ENCODE results near the gene MANEA. TPM values are rescaled to one million over a fixed set of nuclear protein-coding genes. Genes with fewer than 3 reads are reported as not detected.

MANEA gene
- total and polyA plus RNA-seq, 10 of the 15 experiments (the other 5 are each of a cell fraction or from before 2014, with no cell fraction given), result 5.8 to 19.5 (median 12.5) TPM

DNA sequence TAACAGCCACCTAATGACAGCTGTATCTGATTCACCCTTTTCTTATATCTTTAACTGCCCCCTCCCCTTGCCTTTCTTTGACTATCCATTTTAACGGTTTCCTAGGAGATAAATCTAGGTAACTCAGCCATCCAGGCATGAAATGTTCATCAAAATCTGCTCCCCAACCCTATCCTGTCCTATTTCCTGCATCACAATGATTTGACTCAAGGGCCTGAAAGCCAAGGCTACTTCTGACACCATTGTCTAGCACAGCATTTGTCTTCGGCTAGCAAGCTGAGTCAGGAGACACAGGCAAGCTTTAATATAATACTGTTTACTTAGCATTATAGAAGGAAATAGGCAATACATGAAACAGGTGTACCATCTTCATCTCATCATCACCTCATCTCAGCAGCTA is 31.6 kb upstream of the MANEA start:
- ChIA-PET RAD21 (ENCODE audit: unreplicated experiment) (no interaction called here), POLR2A (no interaction called here), CTCF (no interaction called here), SMC1A (ENCODE audit: uncharacterized antibody, unreplicated experiment) (no interaction called here)
- H3K4me2 ChIP-seq (ENCODE audit: control insufficient read depth, insufficient read depth), result no peak overlapping the region
- BruUV-seq (replicated peaks), result no TSS peak
- no peak for DNase-seq (ENCODE audit: low read depth, low spot score)
- no peak overlapping the region for H3K9ac ChIP-seq (ENCODE audit: control insufficient read depth, insufficient read depth, low read length)
- H2AFZ ChIP-seq (ENCODE audit: control insufficient read depth, low read depth, low read length), result no peak overlapping the region
- H4K20me1 ChIP-seq (ENCODE audit: control insufficient read depth, insufficient read depth), result no peaks in the 10 kb centered on the region
- no peak overlapping the region for H3K4me3 ChIP-seq
- ATAC-seq, result no peak
- no peaks in the 10 kb centered on the region for H3K36me3 ChIP-seq (ENCODE audit: control insufficient read depth in 2 of 2, insufficient read depth in 2 of 2, low read length in 1 of 2)
- 40% methylated on average over 2 of the region's 2 CpGs for WGBS (ENCODE audit: insufficient coverage, insufficient replicate concordance, low lambda C conversion rate, missing lambda C conversion rate)
- in situ Hi-C loops (cut with MboI) (no loop called here), intact Hi-C loops (cut with micrococcal nuclease; ENCODE audit: unreplicated experiment) (no loop called here)
- H3K9me3 ChIP-seq (replicated peaks; ENCODE audit: control insufficient read depth, insufficient read depth, low read length), result no peaks in the 10 kb centered on the region
- no peak overlapping the region for H3K27ac ChIP-seq (ENCODE audit: control insufficient read depth, insufficient read depth)
- no peaks in the 10 kb centered on the region; a peak in 1 of 4 replicates for H3K27me3 ChIP-seq (replicated peaks in 1 of 2; ENCODE audit: control insufficient read depth in 2 of 2, insufficient read depth in 2 of 2, low read length in 1 of 2)
- no peaks in the 10 kb centered on the region for H3K4me1 ChIP-seq (ENCODE audit: control insufficient read depth, insufficient read depth, low read length)
- no peak for FAIRE-seq
- no peaks in the 10 kb centered on the region for H3K79me2 ChIP-seq (ENCODE audit: control insufficient read depth, insufficient read depth, low read length)
- TF ChIP-seq FOXM1 (IDR thresholded peaks at IDR 0.05; ENCODE audit: low read depth, low read length) (no peak), POLR2AphosphoS5 (IDR thresholded peaks at IDR 0.05; ENCODE audit: low read length) (no peak), JUND (IDR thresholded peaks at IDR 0.05; ENCODE audit: low read depth, low read length) (no peak), CREB1 (IDR thresholded peaks at IDR 0.05; ENCODE audit: low read depth) (no peak), GATAD2B (conservative IDR thresholded peaks at IDR 0.05; ENCODE audit: low read depth) (no peak), ZBED1 (IDR thresholded peaks at IDR 0.05; ENCODE audit: borderline replicate concordance) (no peak), SREBF2 (IDR thresholded peaks at IDR 0.05; ENCODE audit: low read length) (no peak), SRF (IDR thresholded peaks at IDR 0.05; ENCODE audit: low read depth in 2 of 2, low read length in 2 of 2) (no peak), CBX3 (IDR thresholded peaks at IDR 0.05; ENCODE audit: borderline replicate concordance, low read depth) (no peak), DPF2 (IDR thresholded peaks at IDR 0.05) (no peak), FOXK2 (IDR thresholded peaks at IDR 0.05) (no peak), SMAD1 (IDR thresholded peaks at IDR 0.05; ENCODE audit: low read depth, partially characterized antibody) (no peak), HCFC1 (IDR thresholded peaks at IDR 0.05; ENCODE audit: low read length) (no peak), SMARCA5 (IDR thresholded peaks at IDR 0.05) (no peak)
- TF ChIP-seq, protein P1, sequence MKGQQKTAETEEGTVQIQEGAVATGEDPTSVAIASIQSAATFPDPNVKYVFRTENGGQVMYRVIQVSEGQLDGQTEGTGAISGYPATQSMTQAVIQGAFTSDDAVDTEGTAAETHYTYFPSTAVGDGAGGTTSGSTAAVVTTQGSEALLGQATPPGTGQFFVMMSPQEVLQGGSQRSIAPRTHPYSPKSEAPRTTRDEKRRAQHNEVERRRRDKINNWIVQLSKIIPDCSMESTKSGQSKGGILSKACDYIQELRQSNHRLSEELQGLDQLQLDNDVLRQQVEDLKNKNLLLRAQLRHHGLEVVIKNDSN (IDR thresholded peaks at IDR 0.05; ENCODE audit: borderline replicate concordance, extremely low read length, insufficient read depth, low read depth, low read length), result no peak
- TF ChIP-seq, protein P2, sequence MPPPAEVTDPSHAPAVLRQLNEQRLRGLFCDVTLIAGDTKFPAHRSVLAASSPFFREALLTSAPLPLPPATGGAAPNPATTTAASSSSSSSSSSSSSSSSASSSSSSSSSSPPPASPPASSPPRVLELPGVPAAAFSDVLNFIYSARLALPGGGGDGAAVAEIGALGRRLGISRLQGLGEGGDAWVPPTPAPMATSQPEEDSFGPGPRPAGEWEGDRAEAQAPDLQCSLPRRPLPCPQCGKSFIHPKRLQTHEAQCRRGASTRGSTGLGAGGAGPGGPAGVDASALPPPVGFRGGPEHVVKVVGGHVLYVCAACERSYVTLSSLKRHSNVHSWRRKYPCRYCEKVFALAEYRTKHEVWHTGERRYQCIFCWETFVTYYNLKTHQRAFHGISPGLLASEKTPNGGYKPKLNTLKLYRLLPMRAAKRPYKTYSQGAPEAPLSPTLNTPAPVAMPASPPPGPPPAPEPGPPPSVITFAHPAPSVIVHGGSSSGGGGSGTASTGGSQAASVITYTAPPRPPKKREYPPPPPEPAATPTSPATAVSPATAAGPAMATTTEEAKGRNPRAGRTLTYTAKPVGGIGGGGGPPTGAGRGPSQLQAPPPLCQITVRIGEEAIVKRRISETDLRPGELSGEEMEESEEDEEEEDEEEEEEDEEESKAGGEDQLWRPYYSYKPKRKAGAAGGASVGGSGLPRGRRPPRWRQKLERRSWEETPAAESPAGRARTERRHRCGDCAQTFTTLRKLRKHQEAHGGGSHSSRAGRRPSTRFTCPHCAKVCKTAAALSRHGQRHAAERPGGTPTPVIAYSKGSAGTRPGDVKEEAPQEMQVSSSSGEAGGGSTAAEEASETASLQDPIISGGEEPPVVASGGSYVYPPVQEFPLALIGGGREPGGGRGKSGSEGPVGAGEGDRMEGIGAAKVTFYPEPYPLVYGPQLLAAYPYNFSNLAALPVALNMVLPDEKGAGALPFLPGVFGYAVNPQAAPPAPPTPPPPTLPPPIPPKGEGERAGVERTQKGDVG (CRISPR knock-in tag; IDR thresholded peaks at IDR 0.05), result no peak
- TF ChIP-seq, protein P3, sequence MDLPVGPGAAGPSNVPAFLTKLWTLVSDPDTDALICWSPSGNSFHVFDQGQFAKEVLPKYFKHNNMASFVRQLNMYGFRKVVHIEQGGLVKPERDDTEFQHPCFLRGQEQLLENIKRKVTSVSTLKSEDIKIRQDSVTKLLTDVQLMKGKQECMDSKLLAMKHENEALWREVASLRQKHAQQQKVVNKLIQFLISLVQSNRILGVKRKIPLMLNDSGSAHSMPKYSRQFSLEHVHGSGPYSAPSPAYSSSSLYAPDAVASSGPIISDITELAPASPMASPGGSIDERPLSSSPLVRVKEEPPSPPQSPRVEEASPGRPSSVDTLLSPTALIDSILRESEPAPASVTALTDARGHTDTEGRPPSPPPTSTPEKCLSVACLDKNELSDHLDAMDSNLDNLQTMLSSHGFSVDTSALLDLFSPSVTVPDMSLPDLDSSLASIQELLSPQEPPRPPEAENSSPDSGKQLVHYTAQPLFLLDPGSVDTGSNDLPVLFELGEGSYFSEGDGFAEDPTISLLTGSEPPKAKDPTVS (IDR thresholded peaks at IDR 0.05; ENCODE audit: low read depth, low read length), result no peak
- TF ChIP-seq, protein P4, sequence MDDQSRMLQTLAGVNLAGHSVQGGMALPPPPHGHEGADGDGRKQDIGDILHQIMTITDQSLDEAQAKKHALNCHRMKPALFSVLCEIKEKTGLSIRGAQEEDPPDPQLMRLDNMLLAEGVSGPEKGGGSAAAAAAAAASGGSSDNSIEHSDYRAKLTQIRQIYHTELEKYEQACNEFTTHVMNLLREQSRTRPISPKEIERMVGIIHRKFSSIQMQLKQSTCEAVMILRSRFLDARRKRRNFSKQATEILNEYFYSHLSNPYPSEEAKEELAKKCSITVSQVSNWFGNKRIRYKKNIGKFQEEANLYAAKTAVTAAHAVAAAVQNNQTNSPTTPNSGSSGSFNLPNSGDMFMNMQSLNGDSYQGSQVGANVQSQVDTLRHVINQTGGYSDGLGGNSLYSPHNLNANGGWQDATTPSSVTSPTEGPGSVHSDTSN (IDR thresholded peaks at IDR 0.05; ENCODE audit: insufficient replicate concordance, low read depth, low read length), result no peak
